Body of pancreas (tissue), 4 donors: ENCODE results near the gene FOXO1. TPM values are rescaled to one million over a fixed set of nuclear protein-coding genes. Genes with fewer than 3 reads are reported as not detected.
A peak's percentile ranks its signal among the peaks of the same experiment; 100 is the strongest.

ENCODE experiments used
- ATAC-seq: fragments of 150-250 bp; one replicate; pipeline ENCODE4 v1.9.1; 2016
- DNase-seq, 4 donors: peaks; one replicate each; pipeline ENCODE4 v3.0.0-alpha.2; 2019
- H3K27ac ChIP-seq, 4 donors: fragments of 200-600 bp; sonication (generic); 1 replicate in 3 of 4; 2 replicates in 1 of 4; pipeline versions ENCODE4 v1.5.1 to v1.6.1; 2016 to 2019; ENCODE audit warnings: mild to moderate bottlenecking in 1 of 4, mixed read lengths in 1 of 4, moderate library complexity in 1 of 4
- H3K27me3 ChIP-seq, 2 donors: fragments of 200-600 bp; sonication (generic); one replicate each; pipeline ENCODE4 v1.6.0; 2016; ENCODE audit warnings: mild to moderate bottlenecking in 1 of 2
- H3K36me3 ChIP-seq, 2 donors: fragments of 200-600 bp; sonication (generic); replicated peaks in 1 of 2; 2 replicates each; pipeline ENCODE4 v1.5.1; 2016; ENCODE audit warnings: low read depth in 2 of 2; ENCODE audit not compliant: insufficient read depth in 1 of 2
- H3K4me1 ChIP-seq: fragments of 200-600 bp; sonication (generic); one replicate; pipeline ENCODE4 v1.6.0; 2016
- H3K4me3 ChIP-seq, 2 donors: fragments of 200-600 bp; sonication (generic); 1 replicate in 1 of 2; 2 replicates in 1 of 2; pipeline ENCODE4 v1.5.1; 2016 to 2019
- H3K9me3 ChIP-seq, 3 donors: fragments of 200-600 bp; sonication (generic); 1 replicate in 2 of 3; 2 replicates in 1 of 3; pipeline ENCODE4 v1.5.1; 2016
- POLR2A ChIP-seq, 3 donors: fragments of 450-650 bp; IDR thresholded peaks; one replicate each; pipeline ENCODE4 v1.6.1; 2016; ENCODE audit warnings: antibody characterized with exemption in 3 of 3, mild to moderate bottlenecking in 2 of 3
- WGBS, 2 donors: methylation state at CpG; one replicate each; pipeline ENCODE4 v1.1.5; 2017; 5-methylcytosine and 5-hydroxymethylcytosine counted together
- intact Hi-C: fragments of 100-400 bp; cut with DNase I; formaldehyde crosslinking; loops from one replicate; pipeline ENCODE4 v1.15.1; 2023
- total RNA-seq, 2 donors: library from RNA; depleted of rRNA; stranded (reverse); fragments of >200 nt; gene quantifications; one replicate each; pipeline ENCODE4 v1.1.0, GENCODE V29; 2016
- TF ChIP-seq, protein P1 (sequence below), 7 experiments: fragments of 450-650 bp in 4 of 7; fragments of 200-600 bp in 3 of 7; sonication (generic) in 3 of 7; IDR thresholded peaks; one replicate each; pipeline ENCODE4 v1.5.1; 2016 to 2019; ENCODE audit warnings: antibody characterized with exemption in 7 of 7

The FOXO1 gene
- total RNA-seq, 2 donors from 2014 or later: 24.1 to 51.1 TPM

- H3K9me3 ChIP-seq: no peaks in the 10 kb centered on the region
- intact Hi-C loops: no loop called here
- WGBS, 2 donors: 56 to 72% methylated on average over 1 of the region's 1 CpG
- H3K36me3 ChIP-seq: no peaks in the 10 kb centered on the region
- no peak overlapping the region for H3K4me3 ChIP-seq
- no peak for DNase-seq
- peaks cover 84% of the 10 kb centered on the region for H3K4me1 ChIP-seq
- TF ChIP-seq POLR2A (IDR thresholded peaks at IDR 0.05): no peak
- TF ChIP-seq, protein P1, sequence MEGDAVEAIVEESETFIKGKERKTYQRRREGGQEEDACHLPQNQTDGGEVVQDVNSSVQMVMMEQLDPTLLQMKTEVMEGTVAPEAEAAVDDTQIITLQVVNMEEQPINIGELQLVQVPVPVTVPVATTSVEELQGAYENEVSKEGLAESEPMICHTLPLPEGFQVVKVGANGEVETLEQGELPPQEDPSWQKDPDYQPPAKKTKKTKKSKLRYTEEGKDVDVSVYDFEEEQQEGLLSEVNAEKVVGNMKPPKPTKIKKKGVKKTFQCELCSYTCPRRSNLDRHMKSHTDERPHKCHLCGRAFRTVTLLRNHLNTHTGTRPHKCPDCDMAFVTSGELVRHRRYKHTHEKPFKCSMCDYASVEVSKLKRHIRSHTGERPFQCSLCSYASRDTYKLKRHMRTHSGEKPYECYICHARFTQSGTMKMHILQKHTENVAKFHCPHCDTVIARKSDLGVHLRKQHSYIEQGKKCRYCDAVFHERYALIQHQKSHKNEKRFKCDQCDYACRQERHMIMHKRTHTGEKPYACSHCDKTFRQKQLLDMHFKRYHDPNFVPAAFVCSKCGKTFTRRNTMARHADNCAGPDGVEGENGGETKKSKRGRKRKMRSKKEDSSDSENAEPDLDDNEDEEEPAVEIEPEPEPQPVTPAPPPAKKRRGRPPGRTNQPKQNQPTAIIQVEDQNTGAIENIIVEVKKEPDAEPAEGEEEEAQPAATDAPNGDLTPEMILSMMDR (IDR thresholded peaks at IDR 0.05): no peak
- no peak for ATAC-seq
- H3K27ac ChIP-seq: no peak overlapping the region
- H3K27me3 ChIP-seq: no peaks in the 10 kb centered on the region
Measured at GRCh38 chr13:40622246-40622645, 44.2 kb downstream of the FOXO1 start.

GRCh38 chr13:40619479-40619814, 47.0 kb downstream of the FOXO1 start:
- intact Hi-C loops: no loop called here
- Histone ChIP-seq H3K27ac (peak overlapping the region in 1 of 4 donors; percentile 4), H3K4me3 (no peak overlapping the region), H3K27me3 (no peaks in the 10 kb centered on the region), H3K4me1 (peaks cover 68% of the 10 kb centered on the region), H3K9me3 (no peaks in the 10 kb centered on the region), H3K36me3 (no peaks in the 10 kb centered on the region)
- DNase-seq: no peak
- no peak for TF ChIP-seq POLR2A (IDR thresholded peaks at IDR 0.05)
- ATAC-seq: no peak
- WGBS, 2 donors: 43 to 50% methylated on average over 3 of the region's 3 CpGs

DNA sequence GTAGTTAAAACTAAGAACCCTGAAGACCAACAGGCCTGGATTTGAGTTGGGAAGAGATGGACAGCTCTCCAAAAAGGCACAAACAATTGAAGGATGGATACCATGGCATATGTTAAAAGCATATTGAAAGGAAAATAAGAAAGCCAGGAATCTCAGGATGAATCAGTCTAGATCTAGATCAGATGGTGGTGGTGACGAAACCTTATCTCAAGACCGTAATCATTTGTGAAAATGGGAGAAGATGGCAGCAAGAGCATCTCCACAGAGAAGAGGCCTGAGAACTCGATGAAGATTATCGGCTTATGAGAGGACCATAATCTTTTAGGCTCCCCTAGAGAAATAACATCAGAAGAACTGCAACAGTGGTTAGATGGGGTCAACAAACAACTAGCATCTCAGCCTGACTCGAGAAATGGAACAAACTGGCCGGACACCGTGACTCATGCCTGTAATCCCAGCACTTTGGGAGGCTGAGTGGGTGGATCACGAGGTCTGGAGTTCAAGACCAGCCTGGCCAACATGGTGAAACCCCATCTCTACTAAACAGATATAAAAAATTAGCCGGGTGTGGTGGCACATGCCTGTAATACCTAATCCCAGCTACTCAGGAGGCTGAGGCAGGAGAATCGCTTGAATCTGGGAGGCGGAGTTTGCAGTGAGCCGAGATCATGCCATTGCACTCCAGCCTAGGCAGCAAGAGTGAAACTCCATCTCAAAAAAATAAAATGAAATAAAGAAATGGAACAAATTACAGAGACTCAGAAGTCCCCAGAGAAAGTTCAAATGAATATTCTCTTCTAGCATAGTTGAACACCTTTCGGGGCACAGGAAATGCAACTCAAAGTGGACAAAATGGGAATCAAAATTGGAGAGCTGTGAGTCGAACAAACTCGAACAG, 47.6 kb downstream of the FOXO1 start:
- intact Hi-C loops: no loop called here
- no peak overlapping the region for H3K27ac ChIP-seq
- TF ChIP-seq, protein P1 (IDR thresholded peaks at IDR 0.05): no peak
- no peak for TF ChIP-seq POLR2A (IDR thresholded peaks at IDR 0.05)
- H3K36me3 ChIP-seq: no peaks in the 10 kb centered on the region
- H3K4me3 ChIP-seq: no peak overlapping the region
- ATAC-seq (no peak), DNase-seq (no peak)
- H3K27me3 ChIP-seq: no peaks in the 10 kb centered on the region
- H3K9me3 ChIP-seq: no peaks in the 10 kb centered on the region
- WGBS, 2 donors: 89 to 91% methylated on average over 15 of the region's 15 CpGs
- H3K4me1 ChIP-seq: peaks cover 68% of the 10 kb centered on the region

- H3K36me3 ChIP-seq: no peaks in the 10 kb centered on the region
- intact Hi-C loops: no loop called here
- DNase-seq: no peak
- ATAC-seq: no peak
- no peaks in the 10 kb centered on the region for H3K27me3 ChIP-seq
- WGBS, 2 donors: 89% methylated on average over 8 of the region's 8 CpGs
- no peak overlapping the region for H3K27ac ChIP-seq
- H3K4me1 ChIP-seq: peaks cover 70% of the 10 kb centered on the region
- H3K4me3 ChIP-seq: no peak overlapping the region
- no peak for TF ChIP-seq POLR2A (IDR thresholded peaks at IDR 0.05)
- TF ChIP-seq, protein P1 (IDR thresholded peaks at IDR 0.05): no peak
- no peaks in the 10 kb centered on the region for H3K9me3 ChIP-seq
Measured at GRCh38 chr13:40617801-40618356, 48.6 kb downstream of the FOXO1 start.

DNA sequence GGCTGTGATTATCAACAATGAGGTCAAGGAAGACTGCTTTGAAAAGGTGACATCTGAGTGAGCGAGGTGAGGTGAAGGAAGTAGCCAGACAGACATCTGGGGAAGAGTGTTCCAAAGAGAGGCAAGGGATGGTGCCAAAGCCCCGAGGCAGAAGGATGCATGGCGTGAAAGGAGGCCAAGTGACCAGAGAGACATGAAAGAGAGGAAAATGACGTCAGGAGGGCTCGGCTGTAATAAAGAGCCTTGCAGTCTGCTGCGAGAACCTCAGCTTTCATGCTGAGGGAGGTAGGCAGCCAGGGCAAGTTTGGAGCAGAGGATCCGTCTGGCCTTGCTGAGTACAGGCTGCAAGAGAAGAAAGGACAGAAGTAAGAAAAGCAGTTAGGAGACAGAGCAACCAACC, 50.8 kb downstream of the FOXO1 start:
- DNase-seq: no peak
- ATAC-seq: no peak
- Histone ChIP-seq H3K27me3 (no peaks in the 10 kb centered on the region), H3K27ac (no peak overlapping the region), H3K4me3 (no peak overlapping the region), H3K9me3 (no peaks in the 10 kb centered on the region), H3K36me3 (no peaks in the 10 kb centered on the region), H3K4me1 (peaks cover 77% of the 10 kb centered on the region)
- intact Hi-C loops: no loop called here
- TF ChIP-seq POLR2A (IDR thresholded peaks at IDR 0.05): no peak
- TF ChIP-seq, protein P1 (IDR thresholded peaks at IDR 0.05): no peak
- WGBS, 2 donors: 85 to 89% methylated on average over 7 of the region's 7 CpGs
